GM19395 (cell line): ENCODE results near the gene NT5C2.

ENCODE experiments used
- ATAC-seq: cut with Tn5 transposase; IDR thresholded peaks from one replicate; pipeline ENCODE4 v1.9.1; 2021; ENCODE audit warnings: mild to moderate bottlenecking, moderate library complexity; ENCODE audit not compliant: unreplicated experiment

NT5C2 gene

DNA sequence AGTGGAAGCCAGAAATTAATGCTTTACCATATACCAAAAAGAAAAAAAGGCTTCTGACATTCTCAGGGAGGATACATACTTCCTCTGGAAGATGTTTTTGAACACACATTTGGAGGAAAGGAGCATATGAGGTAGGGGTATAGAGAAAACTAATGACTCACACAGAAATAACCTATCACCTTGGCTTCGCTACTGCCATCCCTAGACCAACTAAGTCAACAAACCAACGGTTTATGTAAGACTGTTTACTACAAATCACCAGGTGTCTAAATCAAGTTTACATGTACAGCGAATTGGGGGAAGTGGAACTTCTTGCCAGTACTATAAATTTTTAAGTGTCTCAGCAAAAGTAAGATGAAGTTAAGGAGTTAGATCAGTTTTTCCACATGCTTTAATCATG lies 96.9 kb downstream of the NT5C2 start:
- ATAC-seq: no peak

DNA sequence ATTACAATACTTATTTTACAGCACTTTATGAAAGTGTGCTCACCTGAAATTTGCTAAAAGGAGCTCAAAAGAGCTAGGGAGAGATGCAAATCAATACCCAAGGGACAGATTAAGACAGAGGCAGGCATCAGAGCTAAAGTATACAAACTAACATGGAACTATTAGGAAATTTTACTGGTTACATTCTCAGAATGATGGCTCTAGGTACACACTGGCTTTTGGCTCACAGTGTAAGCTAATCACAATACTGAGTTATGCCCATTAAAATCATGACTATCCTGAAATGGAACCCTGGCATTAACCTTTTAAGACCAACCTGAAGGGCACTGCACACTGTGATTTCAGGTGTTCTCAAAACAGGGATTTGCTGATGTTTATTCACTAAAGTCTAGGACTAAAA lies 98.1 kb downstream of the NT5C2 start:
- no peak for ATAC-seq

DNA sequence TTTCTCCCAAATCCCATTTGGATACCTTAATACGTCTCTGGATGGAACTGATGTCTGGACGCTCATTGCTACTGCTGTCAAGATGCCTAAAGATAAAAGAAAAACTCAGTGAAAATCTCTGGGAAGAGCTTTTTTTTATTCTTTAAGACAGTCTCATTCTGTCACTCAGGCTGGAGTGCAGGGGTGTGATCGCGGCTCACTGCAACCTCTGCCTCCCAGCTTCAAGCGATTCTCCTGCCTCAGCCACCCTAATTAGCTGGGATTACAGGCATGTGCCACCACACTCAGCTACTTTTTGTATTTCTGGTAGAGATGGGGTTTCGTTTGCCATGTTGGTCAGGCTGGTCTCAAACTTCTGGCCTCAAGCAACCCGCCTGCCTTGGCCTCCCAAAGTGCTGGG lies 102.2 kb downstream of the NT5C2 start:
- no peak for ATAC-seq

DNA sequence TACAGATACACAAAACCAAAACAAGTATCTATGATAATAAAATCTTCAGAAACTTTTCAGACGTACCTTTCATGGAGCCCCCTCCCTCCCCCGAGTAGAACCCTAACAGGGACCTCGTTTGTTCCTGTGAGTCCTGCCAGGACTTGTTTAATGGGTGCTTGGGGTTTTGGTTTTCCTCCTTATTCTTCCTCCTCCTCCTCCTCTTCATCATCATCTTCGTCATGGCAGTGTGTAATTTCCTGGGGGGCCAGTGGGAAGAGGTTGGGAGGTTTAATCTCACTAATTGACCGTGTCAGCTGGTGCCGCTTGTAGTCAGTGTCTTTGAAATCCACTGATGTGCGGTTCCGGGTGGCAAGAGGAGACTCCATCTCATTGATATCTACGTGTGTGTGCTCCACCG lies 103.6 kb downstream of the NT5C2 start:
- ATAC-seq: no peak

DNA sequence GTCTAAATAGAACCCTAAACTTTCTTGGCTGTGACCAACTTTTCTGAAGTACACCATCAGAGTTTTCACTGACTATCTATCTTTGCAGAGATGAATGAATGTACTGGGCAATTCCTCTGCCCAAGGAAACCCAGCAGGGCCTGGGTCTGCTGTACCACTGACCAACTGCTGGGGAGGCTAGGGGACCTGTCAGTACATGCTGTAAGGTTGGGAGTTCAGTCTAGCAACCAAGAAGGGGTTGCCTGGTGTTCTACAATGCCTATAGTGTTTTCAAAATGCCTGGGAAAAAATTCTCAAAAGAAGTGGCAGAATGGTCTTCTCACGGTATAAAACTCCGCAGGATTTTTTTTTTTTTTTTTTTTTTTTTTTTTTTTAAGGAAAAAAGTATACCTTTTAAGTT lies 106.3 kb downstream of the NT5C2 start:
- ATAC-seq: no peak

DNA sequence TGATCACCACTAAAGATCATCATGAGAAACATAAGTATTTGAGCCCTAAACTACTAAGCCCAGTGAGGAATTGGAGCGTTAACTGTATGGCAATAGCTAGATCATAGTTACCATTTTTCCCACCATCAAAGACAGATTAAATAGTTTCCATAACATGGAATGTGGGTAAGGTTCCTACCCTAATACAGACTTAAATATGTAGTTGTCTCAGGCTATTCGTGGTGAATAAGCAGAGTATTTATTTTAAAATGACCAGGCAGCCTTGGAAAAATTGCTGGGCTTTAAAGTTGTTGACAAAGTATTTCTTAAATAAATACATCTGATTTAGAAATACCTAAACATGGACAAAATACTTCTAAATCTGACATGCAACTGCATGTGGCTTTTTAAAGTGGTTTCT lies 106.8 kb downstream of the NT5C2 start:
- ATAC-seq: no peak

DNA sequence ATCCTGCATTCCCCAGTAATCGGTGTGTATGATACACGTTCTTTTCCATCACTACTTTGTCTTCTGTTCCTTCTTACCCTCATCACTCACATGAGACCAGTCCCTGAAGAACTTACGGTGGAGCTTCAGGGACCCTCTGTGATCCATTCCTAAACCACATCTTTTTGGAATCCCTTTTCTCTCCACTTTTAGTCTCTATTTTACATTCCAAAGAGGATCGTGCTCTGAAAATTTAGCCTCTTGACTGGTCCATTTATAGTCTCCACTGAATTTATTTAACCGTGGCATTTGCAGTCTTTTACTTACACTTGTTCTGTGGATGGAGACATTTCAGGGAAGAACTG lies 109.1 kb downstream of the NT5C2 start:
- no peak for ATAC-seq

DNA sequence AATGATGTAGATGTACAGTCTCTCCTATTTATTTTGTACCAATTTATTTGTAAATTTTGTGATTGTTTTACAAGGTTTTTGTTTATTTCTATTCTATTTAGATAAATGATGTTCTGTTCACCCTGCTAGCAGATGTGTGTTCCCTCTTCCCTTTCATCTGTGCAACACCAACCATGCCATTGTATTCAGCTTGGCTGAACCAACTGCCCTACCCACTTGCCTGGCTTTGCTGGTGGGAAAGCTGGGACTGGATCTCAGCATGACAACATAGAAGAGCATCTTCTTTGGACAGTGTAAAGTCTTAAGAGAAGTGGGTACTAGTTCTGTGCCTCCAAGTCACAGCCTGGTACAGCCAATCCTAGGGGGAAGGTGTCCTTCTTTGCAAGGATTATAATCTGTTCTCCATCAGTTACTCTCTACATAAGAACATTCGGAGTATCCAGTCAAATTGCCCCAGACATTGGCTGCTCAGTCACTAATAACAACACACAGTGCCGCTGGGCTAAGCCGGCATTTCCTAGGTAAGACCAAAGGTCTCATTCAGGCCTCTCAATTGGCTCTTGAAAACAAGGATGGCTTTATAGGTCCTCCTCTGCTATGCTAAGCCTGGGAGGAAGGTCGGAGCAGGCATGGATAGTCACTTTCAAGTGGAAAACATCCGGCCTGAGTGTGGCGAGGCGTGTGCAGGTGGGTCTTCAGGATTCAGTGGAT lies 109.7 kb downstream of the NT5C2 start:
- ATAC-seq: no peak

DNA sequence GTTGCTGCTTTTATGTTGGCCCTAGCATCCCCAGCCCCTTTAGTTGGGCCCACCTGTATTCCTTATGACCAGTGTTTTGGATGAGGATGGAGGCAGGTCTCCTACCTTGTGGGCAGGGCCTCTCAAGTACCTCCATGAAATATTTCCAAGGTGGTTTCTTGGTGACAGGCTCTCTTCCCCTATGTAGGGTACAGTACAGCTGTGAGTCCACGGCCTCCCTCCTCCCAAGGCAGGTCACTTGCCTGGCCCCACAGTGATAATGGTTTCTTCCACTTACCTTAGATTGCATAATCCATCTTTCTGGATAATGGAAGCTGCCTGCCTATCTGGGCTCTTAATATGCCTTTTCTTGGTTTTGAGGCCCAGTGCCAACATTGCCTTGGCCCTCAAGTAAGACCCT lies 110.4 kb downstream of the NT5C2 start:
- no peak for ATAC-seq

DNA sequence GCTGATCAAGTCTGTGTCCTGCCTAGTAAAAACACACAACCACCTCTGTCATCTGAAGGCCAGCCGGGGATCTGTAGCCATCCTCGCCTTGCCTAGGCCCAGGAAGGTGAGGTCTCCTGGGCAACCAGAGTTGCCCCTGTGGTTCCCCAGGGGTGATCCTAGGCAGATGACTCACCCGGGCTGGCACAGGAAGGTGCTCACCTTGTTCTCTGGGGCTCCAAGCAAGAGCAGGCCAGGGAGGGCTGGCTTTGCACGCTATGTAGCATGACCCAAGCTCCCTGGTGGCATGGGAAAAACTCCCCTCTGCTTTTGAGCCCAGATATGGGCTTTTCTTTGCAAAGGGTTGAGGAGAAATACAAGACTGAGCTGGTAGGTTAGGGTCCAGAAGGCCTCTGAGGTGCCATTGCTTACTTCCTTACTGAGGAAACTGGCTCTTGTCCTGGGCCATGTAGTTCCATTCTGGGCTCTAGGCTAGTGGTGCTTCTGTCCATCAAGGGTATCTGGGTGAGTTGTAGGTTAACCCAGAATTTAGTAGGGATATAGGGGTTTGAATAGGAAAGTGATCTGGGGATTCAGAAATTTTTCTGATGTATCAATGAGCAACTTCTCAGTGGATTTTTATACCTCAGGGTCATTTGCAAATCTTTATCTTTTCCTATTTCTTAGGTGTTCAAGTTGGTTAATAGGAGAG lies 112.0 kb downstream of the NT5C2 start:
- no peak for ATAC-seq

DNA sequence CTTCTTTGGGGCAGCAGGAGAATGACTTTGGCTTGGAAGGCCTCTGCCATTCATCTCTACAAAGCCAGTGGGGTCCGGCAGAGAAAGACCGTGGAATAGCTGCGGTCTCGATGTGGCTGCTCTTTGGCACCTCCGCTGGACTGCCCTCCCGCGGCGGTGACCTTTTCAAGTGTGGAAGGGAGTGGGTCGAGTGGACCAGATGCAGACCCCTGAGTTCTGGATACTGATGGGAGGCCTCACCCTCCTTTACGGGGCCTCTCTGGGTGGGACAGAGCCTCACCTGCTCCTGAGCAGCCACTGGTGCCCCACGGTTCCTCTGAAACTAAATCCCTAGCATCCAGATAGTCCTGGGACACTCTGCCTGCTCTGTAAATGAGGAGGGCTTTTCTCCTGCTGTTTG lies 113.1 kb downstream of the NT5C2 start:
- ATAC-seq: no peak

DNA sequence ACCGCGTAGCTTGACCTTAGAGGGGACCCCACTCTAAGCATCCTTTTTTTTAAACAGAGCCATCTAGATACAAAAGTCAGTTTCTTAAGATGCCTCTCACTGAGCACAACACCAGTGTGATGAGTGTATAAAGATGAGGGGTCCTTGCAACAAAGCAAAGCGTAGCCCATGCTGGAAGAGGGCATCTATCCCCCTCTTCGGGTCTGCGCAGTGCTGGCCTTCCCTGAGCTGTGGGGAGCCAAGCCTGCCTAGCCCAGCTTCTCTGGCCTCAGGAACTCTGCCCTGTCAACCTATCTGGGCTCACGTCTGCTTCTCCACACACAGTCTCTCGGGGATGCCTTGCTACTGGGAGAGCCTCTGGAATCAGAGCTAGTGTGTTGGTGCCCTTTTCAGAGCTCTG lies 114.0 kb downstream of the NT5C2 start:
- ATAC-seq: no peak

DNA sequence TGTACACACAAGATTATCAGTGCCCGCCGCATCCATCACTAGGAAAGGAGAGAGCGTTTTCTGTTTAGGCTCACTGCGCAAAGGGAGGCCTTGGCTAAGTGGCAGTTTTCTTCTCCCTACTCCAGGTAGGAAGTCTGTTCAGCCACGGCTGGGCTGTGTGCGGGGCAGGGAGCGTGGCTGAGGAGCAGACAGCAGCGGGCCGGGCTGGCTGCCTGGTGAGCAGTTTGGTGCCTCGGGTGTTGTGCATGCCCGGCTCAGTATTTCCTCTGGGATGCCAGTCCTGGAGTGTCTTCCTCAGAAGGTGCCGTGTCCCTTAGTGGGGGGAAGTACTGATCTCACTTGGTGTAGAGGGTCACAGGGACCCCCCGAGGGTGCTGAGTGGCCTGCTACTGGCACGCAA lies 114.4 kb downstream of the NT5C2 start:
- no peak for ATAC-seq

DNA sequence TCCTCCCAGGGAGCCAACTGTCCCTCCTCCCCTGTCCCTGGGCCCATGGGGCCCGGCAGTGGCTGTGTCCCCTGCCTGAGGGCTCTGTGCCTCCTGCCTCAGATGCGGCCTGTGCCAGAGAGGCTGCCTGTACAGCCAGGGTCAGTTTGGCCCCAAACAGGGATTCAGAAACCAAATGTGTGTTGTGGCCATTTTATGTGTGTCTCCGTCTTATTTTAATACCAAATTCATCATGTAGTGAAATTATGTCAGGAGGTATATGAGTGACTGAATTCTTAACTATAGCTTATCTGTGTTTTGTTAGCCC lies 114.8 kb downstream of the NT5C2 start:
- no peak for ATAC-seq

DNA sequence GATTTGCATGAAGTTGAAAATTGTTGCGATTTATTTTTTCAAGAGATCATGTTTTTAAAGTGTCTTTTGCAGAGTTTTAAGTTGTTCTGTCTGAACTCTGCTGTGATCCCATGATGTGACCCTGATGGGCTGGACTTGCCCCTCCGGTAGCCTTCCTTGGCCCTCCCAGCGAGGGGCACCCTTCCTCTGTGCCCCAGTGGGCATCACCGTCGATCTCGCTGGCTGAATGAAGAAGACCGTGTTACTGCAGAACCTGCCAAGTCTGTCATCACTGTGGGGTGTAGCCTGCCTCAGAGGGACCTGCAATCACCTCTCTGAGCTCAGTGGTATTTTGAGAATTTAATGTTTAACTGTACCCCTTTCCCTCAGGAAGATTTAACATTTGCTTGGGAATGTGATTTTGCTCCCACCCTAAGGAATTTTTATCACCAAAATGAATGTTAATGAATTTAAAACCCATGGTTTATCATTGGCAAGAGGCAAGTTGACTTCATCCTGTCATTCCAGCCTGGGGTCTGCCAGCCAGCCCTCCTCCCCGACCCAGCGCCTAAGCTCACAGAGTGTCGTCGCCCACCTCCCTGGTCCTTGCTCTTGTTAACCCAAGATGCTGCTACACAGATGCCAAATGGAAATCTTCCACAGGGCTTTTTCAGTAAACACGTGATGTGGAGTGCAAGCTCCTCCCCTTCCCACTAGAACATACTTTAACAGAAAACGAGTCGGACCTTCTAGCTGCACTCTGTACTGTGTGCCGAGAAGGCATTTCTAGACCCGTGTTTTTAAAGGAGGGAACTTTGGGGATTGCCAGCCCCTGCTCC lies 115.4 kb downstream of the NT5C2 start:
- ATAC-seq: no peak

DNA sequence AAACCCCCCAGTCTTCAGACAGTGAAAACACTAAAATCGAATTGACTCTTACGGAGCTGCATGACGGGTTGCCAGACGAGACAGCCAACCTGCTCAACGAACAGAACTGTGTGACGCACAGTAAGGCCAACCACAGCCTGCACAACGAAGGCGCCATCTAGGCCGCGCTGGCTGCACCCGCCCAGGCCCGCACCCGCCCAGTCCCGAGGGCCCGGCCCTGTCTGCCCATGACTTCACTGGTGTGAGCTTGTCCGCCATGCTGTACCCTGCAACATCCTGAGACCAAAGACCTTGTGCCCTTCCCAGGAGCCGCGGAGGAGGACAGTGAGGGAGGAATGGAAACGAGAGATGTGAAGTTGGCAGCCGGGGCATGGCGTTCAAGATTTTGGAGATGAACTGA lies 116.1 kb downstream of the NT5C2 start:
- ATAC-seq: no peak

DNA sequence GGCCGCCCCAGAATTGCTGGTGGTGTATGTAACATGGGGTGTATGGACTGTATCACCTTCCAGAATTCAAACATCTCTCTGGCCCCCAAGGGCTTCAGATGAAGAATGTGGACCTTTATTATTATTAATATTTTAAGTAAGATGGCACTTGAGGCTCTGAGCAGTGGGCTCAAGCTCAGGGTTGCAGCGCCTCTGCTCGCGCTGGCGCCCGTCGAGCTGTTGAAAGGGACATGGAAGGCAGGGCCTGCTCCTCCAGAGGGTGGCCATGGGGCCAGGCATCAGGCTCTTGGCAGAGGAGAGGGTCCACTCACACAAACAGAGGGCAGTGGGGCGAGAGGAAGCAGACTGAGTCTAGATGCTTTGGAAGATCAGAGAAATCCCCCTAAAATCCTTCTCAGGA lies 120.2 kb downstream of the NT5C2 start:
- ATAC-seq: no peak

DNA sequence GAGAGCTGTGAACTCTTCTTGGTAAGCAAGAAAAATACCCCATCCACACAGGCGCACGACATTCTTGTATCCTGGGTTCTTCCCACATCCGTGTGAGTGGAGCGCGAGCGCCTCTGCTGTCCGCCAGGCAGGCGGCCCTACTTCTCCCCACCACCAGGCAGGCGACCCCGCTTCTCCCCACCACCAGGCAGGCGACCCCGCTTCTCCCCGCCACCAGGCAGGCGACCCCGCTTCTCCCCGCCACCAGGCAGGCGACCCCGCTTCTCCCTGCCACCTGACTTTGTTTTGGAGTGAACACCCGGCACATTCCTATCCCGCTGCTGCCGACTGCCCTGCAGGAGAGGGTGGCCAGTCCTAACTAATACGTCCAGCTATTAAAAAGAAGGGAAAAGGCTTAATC lies 120.8 kb downstream of the NT5C2 start:
- ATAC-seq: no peak

DNA sequence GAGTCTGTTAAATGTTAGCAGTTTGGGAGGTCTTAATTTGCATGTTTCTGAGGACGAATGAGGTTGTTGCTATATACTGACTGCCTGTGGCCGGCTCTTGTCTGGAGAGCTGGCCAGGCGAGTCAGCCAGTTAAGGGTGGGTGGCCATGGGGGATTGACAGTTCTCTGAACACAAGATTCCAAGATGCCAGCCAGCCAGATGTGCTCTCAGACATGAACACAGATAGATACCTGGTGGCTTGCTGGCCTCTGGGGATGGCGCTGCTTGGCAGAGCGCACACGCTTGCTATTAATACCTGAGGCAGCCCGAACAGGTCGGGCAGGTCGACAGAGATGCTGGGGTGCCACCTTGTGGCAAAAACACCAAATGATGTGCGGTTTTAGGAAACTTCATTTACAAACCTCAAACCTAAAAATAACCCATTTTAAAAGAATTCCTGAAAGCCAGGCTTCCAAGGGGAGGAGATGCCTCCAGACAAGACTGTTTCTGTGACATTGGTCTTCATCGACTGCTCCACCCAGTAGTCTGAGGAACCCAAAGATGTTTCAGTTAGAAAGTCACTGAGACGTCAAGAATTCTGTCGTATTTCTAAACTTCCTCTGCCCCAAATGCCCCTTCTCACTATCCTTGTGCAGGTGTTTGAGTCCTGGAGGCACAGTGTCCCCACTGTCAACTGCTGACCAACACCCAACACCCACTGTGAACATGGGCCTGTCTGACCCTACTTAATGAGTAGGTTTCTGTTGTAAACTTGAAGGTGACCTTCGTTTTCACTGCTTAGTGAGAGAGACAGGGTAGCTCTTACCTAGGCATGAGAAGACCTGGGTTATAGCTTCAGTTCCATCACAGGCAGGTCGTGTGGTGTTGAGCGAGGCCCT lies 123.4 kb downstream of the NT5C2 start:
- peak; percentile 66 for ATAC-seq

DNA sequence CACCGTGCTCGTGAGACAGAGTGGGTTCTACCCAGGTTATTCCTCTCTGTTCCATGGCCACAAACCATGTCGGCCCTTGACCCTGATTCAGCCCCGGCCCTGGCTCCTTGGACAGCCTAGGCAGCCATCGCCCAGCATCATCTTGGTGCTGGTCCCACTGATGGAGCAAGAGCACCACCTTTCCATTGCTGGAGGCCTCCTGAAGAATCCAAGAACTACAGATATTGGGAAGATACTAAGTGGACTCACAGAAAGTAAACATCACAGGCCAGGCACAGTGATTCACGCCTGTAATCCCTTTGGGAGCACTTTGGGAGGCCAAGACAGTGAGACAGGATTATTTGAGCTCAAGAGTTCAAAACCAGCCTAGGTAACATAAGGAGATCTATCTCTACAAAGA lies 125.1 kb downstream of the NT5C2 start:
- ATAC-seq: no peak

DNA sequence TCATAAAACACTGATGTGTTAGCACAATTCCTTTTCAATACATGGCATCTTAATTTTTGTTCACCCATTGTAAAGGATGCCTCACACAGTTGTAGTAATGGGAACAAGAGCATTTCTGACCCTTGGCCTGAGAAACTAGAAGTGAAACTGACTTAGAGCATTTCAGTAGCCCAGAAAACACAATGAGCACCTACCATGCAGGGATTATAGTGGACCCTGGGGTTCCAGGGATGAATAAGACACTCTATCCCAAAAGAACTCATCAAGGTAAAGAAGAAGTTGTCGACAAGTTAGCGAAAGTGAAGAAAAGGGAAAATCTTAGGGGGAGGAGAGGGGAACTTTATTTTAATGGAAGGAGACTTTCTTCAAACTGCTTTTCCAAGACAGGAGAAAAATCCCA lies 125.6 kb downstream of the NT5C2 start:
- no peak for ATAC-seq
